ENCODE data around the gene NR6A1. TPM values are rescaled to one million over a fixed set of nuclear protein-coding genes. Genes with fewer than 3 reads are reported as not detected.

The NR6A1 gene
- total RNA-seq, 1 donor from 2014 or later: 0.53 TPM

GRCh38 chr9:124808246-124808956 lies 37.3 kb upstream of the NR6A1 start:
- intact Hi-C loops (cut with DNase I): no loop called here
- H3K9me3 ChIP-seq: no peaks in the 10 kb centered on the region
- TF ChIP-seq CTCF (IDR thresholded peaks at IDR 0.05): no peak
- no peak for DNase-seq (ENCODE audit: low spot score in 2 of 2)
- H3K27me3 ChIP-seq: no peaks in the 10 kb centered on the region
- H3K4me1 ChIP-seq: no peaks in the 10 kb centered on the region
- H3K4me3 ChIP-seq: no peak overlapping the region
- no peaks in the 10 kb centered on the region for H3K36me3 ChIP-seq
- H3K27ac ChIP-seq: no peak overlapping the region

DNA sequence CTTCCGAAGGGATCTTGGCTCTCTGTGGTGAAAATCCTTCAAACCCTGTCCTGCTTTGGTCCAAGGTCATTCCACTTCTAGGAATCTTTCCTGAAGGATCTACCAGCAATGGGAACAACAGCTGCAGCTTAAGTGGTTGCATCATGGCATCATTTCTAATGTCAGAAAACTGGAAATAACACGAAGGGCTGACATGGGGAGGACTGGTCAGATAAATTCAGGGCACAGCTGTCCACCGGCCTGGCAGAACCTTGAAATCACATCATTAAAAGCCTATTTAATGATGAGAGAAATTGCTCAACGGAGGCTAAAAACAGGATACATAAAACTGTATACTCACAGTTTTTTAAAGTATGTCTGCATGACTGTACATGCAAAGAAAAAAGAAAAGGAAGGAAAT lies 34.1 kb upstream of the NR6A1 start:
- no peak for DNase-seq (ENCODE audit: low spot score in 2 of 2)
- Histone ChIP-seq H3K4me1 (no peaks in the 10 kb centered on the region), H3K9me3 (no peaks in the 10 kb centered on the region), H3K27me3 (no peaks in the 10 kb centered on the region), H3K36me3 (no peaks in the 10 kb centered on the region), H3K27ac (no peak overlapping the region), H3K4me3 (no peak overlapping the region)
- intact Hi-C loops (cut with DNase I): no loop called here
- TF ChIP-seq CTCF (IDR thresholded peaks at IDR 0.05): no peak

DNA sequence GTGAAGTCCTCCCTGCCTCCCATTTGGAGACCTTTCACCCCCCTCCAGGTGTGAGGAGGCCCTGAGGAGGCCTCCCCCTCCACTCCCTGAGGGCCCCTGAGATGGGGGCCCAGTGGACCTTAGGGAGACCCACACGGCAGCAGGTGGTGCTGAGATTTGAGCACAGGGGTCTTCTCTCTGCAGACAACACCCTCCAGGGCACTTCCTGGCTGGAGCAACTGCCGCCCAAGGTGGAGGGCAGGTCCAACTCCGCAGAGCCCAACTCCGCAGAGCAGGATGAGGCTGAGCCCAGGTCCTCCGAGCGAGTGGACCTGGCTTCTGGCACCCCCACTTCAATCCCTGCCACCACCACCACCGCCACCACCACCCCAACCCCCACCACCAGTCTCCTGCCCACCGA lies 32.8 kb upstream of the NR6A1 start:
- no peak for DNase-seq (ENCODE audit: low spot score in 2 of 2)
- TF ChIP-seq CTCF (IDR thresholded peaks at IDR 0.05): no peak
- no peak overlapping the region for H3K27ac ChIP-seq
- no peaks in the 10 kb centered on the region for H3K4me1 ChIP-seq
- no peaks in the 10 kb centered on the region for H3K9me3 ChIP-seq
- H3K4me3 ChIP-seq: no peak overlapping the region
- no peaks in the 10 kb centered on the region for H3K27me3 ChIP-seq
- H3K36me3 ChIP-seq: no peaks in the 10 kb centered on the region
- intact Hi-C loops (cut with DNase I): no loop called here

DNA sequence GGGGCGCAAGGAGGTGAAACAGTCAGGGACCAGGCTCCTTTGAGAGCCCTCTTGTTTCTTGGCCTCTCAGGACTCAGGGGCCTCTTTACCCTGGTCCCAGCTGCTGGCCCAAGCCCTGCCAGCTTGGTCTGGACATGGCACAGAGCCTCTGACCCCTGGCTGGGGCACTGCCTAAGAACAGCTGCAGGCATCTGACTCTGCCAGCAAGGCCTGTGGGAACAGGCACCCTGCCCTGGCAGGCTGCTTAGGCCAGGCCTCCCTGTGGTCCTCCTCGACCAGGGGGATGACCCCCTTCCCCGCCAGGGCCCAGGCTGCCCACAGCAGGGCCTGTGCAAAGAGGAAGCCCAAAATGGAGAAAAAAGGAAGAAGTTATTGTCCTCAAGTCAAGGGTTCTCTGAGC lies 31.3 kb upstream of the NR6A1 start:
- no peaks in the 10 kb centered on the region for H3K36me3 ChIP-seq
- no peak for TF ChIP-seq CTCF (IDR thresholded peaks at IDR 0.05)
- no peaks in the 10 kb centered on the region for H3K27me3 ChIP-seq
- H3K4me3 ChIP-seq: no peak overlapping the region
- DNase-seq (ENCODE audit: low spot score in 2 of 2): no peak
- intact Hi-C loops (cut with DNase I): no loop called here
- H3K4me1 ChIP-seq: no peaks in the 10 kb centered on the region
- no peak overlapping the region for H3K27ac ChIP-seq
- no peaks in the 10 kb centered on the region for H3K9me3 ChIP-seq

DNA sequence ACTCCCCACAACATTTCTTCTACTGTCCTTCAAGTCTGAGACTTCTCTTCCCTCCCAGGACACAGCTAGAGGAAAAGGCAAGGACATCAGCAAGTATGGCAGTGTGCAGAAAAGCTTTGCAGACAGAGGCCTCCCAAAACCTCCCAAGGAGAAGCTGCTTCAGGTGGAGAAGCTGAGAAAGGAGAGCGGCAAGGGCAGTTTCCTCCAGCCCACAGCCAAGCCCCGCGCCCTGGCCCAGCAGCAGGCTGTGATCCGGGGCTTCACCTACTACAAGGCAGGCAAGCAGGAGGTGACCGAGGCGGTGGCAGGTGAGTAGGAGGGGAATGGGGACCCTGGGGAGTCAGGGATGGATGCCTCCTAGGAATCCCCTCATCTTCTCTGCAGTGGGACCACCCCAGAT lies 30.2 kb upstream of the NR6A1 start:
- DNase-seq (ENCODE audit: low spot score in 2 of 2): no peak
- no peak for TF ChIP-seq CTCF (IDR thresholded peaks at IDR 0.05)
- Histone ChIP-seq H3K27ac (no peak overlapping the region), H3K4me1 (no peaks in the 10 kb centered on the region), H3K27me3 (no peaks in the 10 kb centered on the region), H3K36me3 (no peaks in the 10 kb centered on the region), H3K4me3 (no peak overlapping the region), H3K9me3 (no peaks in the 10 kb centered on the region)
- intact Hi-C loops (cut with DNase I): no loop called here

Measured in ascending aorta (tissue), 2 donors.